CD8-positive, alpha-beta memory T cell (primary cell): ENCODE data around the gene RMND5A. TPM values are rescaled to one million over a fixed set of nuclear protein-coding genes. Genes with fewer than 3 reads are reported as not detected.

Experiments used
- CTCF ChIA-PET: fragments of 350-600 bp; sonication (Branson Sonifier 250); formaldehyde crosslinking; loops from one replicate; lab custom pipeline; 2021; ENCODE audit warnings: antibody characterized with exemption; lab: Charles Lee
- POLR2A ChIA-PET: fragments of 350-600 bp; sonication (Branson Sonifier 250); formaldehyde crosslinking; loops from one replicate; lab custom pipeline; 2021; ENCODE audit warnings: antibody characterized with exemption; lab: Charles Lee
- DNase-seq, 5 donors: peaks; one replicate each; pipeline versions ENCODE4 v3.0.0 to v3.0.0-alpha.2; 2020 to 2022; ENCODE audit warnings: mixed read lengths in 1 of 5
- H3K27ac ChIP-seq: one replicate; pipeline ENCODE4 v1.7.0; 2013; ENCODE audit warnings: low read depth, mild to moderate bottlenecking, low read length, moderate library complexity
- H3K27me3 ChIP-seq: 2 replicates; pipeline ENCODE4 v1.7.0; 2013; ENCODE audit warnings: low read length, mild to moderate bottlenecking; ENCODE audit not compliant: insufficient read depth, poor library complexity, severe bottlenecking
- H3K36me3 ChIP-seq: 2 replicates; pipeline ENCODE4 v1.7.0; 2013; ENCODE audit warnings: mild to moderate bottlenecking, low read length, moderate library complexity; ENCODE audit not compliant: insufficient read depth
- H3K4me1 ChIP-seq: 2 replicates; pipeline ENCODE4 v1.7.0; 2013; ENCODE audit warnings: mild to moderate bottlenecking, low read length, moderate library complexity; ENCODE audit not compliant: insufficient read depth
- H3K4me3 ChIP-seq: 2 replicates; pipeline ENCODE4 v1.7.0; 2013; ENCODE audit warnings: mild to moderate bottlenecking, low read length
- H3K9me3 ChIP-seq: 2 replicates; pipeline ENCODE4 v1.7.0; 2013; ENCODE audit warnings: mild to moderate bottlenecking, low read length
- H3K27ac Mint-ChIP-seq, 8 donors: one replicate each; pipeline ENCODE4 v1.8.0; 2020 to 2021; ENCODE audit warnings: mixed read lengths in 8 of 8, mild to moderate bottlenecking in 6 of 8, inconsistent platforms in 3 of 8, moderate library complexity in 3 of 8
- H3K27me3 Mint-ChIP-seq, 2 donors: one replicate each; pipeline ENCODE4 v1.8.0; 2020 to 2021; ENCODE audit warnings: mixed read lengths in 2 of 2, mild to moderate bottlenecking in 1 of 2, moderate library complexity in 1 of 2
- H3K36me3 Mint-ChIP-seq, 3 donors: one replicate each; pipeline ENCODE4 v1.8.0; 2020 to 2021; ENCODE audit warnings: mixed read lengths in 3 of 3, inconsistent platforms in 1 of 3, mild to moderate bottlenecking in 1 of 3
- H3K4me1 Mint-ChIP-seq, 3 donors: one replicate each; pipeline ENCODE4 v1.8.0; 2020 to 2021; ENCODE audit warnings: mixed read lengths in 3 of 3, inconsistent platforms in 1 of 3, mild to moderate bottlenecking in 1 of 3
- H3K4me3 Mint-ChIP-seq, 7 donors: one replicate each; pipeline ENCODE4 v1.8.0; 2020 to 2021; ENCODE audit warnings: mixed read lengths in 7 of 7, mild to moderate bottlenecking in 6 of 7, moderate library complexity in 4 of 7, inconsistent platforms in 2 of 7
- H3K9me3 Mint-ChIP-seq, 5 donors: one replicate each; pipeline ENCODE4 v1.8.0; 2020 to 2022; ENCODE audit warnings: mixed read lengths in 5 of 5, mild to moderate bottlenecking in 3 of 5, moderate library complexity in 2 of 5, inconsistent platforms in 1 of 5
- polyA plus RNA-seq: library from polyadenylated mRNA; unstranded; fragments of 300-500 nt; fragmentation: Illumina TruSeq; gene quantifications from one replicate; pipeline ENCODE4 v1.2.3, GENCODE V29; 2021
- total RNA-seq, 2 experiments: library from RNA; stranded (reverse); gene quantifications; one replicate each; pipeline ENCODE4 v1.2.3, GENCODE V29; 2021

Gene RMND5A
- total and polyA plus RNA-seq, 3 experiments from 2014 or later: 20.7 to 63.5 (median 57.7) TPM

DNA sequence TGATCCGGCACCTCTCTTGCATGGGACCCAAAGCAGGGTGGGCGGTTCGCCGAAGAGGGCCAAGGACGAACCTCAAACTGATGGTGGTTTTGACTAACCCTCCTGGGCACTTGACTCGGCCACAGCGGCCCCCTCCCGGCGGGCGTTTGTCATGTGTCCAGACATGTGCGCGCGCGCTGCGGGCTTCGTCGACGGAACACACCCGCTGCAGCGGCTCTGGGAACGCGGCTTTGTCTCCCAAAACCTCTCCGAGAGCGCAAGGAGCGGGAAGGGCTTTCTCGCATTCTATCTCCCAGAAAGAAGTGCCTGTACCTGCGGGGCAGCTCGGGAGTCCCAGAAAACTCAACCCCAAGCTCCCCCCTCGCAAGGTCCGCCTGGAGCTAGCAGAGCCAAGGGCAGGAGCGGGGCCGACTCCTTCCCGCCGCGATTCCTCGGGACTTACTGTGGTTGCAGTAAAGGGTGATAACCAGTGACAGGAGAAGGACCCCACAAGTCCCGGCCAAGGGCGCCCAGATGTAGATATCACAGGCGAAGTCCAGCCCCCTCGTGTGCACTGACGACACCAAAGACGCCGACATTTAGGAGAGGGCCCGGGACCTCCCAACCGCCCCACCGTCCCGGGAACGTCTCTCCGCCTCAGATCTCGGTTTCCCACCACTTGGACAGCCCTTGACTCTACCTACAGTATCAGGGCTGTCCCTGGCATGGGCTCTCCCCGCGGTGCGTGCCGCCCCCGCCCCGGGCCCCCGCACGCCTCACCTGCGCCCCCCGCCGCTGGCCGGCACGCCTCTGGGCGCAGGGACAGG, 69.0 kb downstream of the RMND5A start:
- H3K4me3 ChIP-seq: peak overlapping the region; percentile 71
- DNase-seq: peak in 4 of 5 donors; percentile 38 to 61 (median 46)
- ChIA-PET POLR2A (interaction anchor here (1.0 to 8.5 kb wide), 2 partner anchors 18 to 40 kb away, joined by 4 to 139 read pairs; no protein-coding TSS in a partner anchor), CTCF (interaction anchor here (8.5 kb wide), 1 partner anchor 18 kb away, joined by 124 read pairs; no protein-coding TSS in a partner anchor)
- H3K4me3 Mint-ChIP-seq: peak overlapping the region; percentile 94 to 98 (median 95)
- peaks cover 23 to 69% (median 27%) of the 10 kb centered on the region in 3 donors for H3K36me3 Mint-ChIP-seq
- H3K27ac ChIP-seq: peak overlapping the region; percentile 95
- peak overlapping the region; percentile 94 to 100 (median 100) for H3K27ac Mint-ChIP-seq
- peaks cover 75 to 80% (median 77%) of the 10 kb centered on the region in 3 donors for H3K4me1 Mint-ChIP-seq
- H3K9me3 Mint-ChIP-seq: peaks cover 0 to 4% (median 0%) of the 10 kb centered on the region in 5 donors
- H3K36me3 ChIP-seq: peaks cover 12% of the 10 kb centered on the region
- peaks cover 3% of the 10 kb centered on the region for H3K27me3 ChIP-seq
- peaks cover 0 to 13% of the 10 kb centered on the region in 2 donors for H3K27me3 Mint-ChIP-seq
- H3K9me3 ChIP-seq: no peaks in the 10 kb centered on the region
- peaks cover 67% of the 10 kb centered on the region for H3K4me1 ChIP-seq

DNA sequence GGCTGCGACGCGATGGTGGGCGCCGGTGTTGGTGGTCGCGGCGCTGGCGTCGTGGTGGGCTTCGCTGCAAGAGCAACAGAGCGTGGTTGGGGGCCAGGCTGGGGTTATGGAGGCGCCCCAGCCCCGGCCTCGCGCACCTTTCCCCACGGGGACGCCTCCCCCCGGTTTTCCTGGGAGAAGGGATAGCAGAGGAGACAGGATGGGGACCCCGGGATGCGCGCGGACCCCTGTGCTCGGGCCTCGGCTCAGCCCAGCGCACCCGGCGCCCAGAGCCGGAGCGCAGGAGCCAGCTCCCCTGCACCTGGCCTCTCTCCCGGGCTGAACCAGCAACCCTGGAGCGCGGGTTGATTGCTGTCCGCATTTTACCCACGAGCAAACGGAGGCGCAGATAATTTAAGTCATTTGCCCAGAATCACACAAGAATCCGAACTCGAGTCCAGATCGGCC, 69.6 kb downstream of the RMND5A start:
- Histone ChIP-seq H3K4me1 (peaks cover 67% of the 10 kb centered on the region), H3K36me3 (peaks cover 5% of the 10 kb centered on the region), H3K27ac (peak overlapping the region; percentile 95), H3K27me3 (peaks cover 3% of the 10 kb centered on the region), H3K9me3 (no peaks in the 10 kb centered on the region), H3K4me3 (peak overlapping the region; percentile 71)
- Mint-ChIP-seq H3K36me3 (peaks cover 22 to 63% (median 23%) of the 10 kb centered on the region in 3 donors), H3K27me3 (peaks cover 0 to 11% of the 10 kb centered on the region in 2 donors), H3K9me3 (peaks cover 0 to 4% (median 0%) of the 10 kb centered on the region in 5 donors), H3K4me1 (peaks cover 75 to 80% (median 77%) of the 10 kb centered on the region in 3 donors), H3K4me3 (peak overlapping the region; percentile 89 to 98 (median 95)), H3K27ac (peak overlapping the region; percentile 98 to 100 (median 100))
- ChIA-PET POLR2A (interaction anchor here (1.0 to 8.5 kb wide), 3 partner anchors 18 to 40 kb away, joined by 4 to 139 read pairs (median 31); no protein-coding TSS in a partner anchor), CTCF (interaction anchor here (2.0 to 8.5 kb wide), 2 partner anchors 17 to 36 kb away, joined by 8 to 124 read pairs; no protein-coding TSS in a partner anchor)
- DNase-seq: no peak

DNA sequence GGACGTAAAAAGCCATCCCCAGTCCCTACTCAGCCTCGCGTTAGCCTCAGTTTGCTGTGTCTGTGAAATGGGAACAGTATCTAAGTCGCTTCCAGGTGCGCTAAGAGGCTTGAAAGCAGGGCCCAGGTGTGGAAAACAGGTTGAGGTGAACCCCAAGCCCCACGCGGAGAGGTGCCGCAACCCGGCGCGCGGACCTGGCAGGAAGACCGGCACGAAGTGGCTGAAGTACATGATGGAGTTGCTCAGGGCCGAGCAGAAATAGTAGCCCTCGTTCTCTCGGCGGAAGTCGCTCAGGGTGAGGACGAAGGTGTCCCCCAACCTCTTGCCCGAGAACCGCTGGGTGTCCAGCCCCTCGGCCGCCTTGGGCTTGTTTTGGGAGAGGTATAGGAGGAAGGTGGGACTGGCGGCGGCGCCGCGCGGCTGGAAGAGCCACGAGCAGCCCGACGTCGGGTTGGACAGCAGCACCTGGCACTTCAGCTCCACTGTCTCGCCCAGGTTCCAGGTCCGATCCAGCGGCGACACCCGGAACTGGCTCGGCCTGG, 70.1 kb downstream of the RMND5A start:
- H3K27ac Mint-ChIP-seq: peak overlapping the region; percentile 98 to 100 (median 100)
- H3K27me3 ChIP-seq: peaks cover 3% of the 10 kb centered on the region
- peaks cover 0 to 7% (median 3%) of the 10 kb centered on the region in 5 donors for H3K9me3 Mint-ChIP-seq
- H3K27me3 Mint-ChIP-seq: peaks cover 0 to 11% of the 10 kb centered on the region in 2 donors
- no peaks in the 10 kb centered on the region for H3K9me3 ChIP-seq
- POLR2A ChIA-PET: interaction anchor here (1.0 to 8.5 kb wide), 4 partner anchors 17 to 39 kb away, joined by 3 to 139 read pairs (median 18); no protein-coding TSS in a partner anchor
- DNase-seq: peak in 3 of 5 donors; percentile 37 to 56 (median 55)
- CTCF ChIA-PET: interaction anchor here (2.0 to 8.5 kb wide), 2 partner anchors 17 to 35 kb away, joined by 8 to 124 read pairs; no protein-coding TSS in a partner anchor
- H3K27ac ChIP-seq: peak overlapping the region; percentile 95
- H3K4me3 ChIP-seq: peak overlapping the region; percentile 71
- peaks cover 67% of the 10 kb centered on the region for H3K4me1 ChIP-seq
- H3K4me3 Mint-ChIP-seq: peak overlapping the region; percentile 89 to 98 (median 95)
- peaks cover 24 to 60% (median 26%) of the 10 kb centered on the region in 3 donors for H3K36me3 Mint-ChIP-seq
- peaks cover 3% of the 10 kb centered on the region for H3K36me3 ChIP-seq
- peaks cover 75 to 80% (median 77%) of the 10 kb centered on the region in 3 donors for H3K4me1 Mint-ChIP-seq

DNA sequence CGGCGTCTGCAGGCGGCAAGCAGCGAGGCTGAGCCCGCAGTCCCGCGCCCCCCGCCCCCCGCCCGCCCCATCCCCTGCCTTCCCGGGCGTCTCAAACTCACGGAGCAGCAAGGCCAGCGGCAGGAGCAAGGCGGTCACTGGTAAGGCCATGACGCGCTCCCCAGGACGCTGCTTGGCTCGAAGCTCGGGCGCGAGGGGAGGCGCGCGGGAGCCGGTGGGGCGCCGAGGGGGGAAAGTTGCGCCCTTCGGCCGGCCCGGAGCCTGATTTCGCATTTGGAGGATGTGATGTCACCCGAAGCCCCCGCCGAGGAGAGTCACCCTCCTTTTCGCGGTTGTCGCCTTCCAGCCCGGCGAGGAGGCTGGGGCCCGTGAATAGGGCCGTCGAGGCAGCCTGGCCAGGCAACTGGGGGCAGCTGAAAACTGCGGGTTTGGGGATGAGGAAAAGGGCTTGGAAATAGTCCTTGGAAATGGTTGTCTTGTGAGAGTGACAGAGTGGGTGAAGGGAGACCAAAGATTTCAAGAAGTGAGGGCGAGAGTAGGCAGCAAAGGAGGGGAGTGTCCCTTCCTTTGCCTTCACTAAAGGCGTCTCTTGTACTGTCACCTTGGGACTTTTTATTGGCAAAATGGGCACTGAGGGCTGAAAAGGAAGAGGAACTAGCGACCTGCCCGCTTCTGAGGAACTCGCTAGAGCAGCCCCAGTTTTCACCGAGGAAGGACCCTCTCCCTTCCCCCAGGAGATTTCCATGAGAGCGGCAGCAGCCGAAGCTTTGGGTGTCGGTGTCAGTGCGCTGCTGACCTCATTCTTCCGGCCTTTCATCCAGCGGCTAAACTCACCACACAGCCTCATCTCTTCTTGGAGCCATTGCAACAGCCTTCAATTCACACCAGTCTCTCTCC, 70.8 kb downstream of the RMND5A start, which contains the start of gene CD8A:
TSS of gene CD8A (minus strand) at position 238 of the 897 bp plus-strand sequence. CDS start at position 150, 88 bp downstream.
- H3K27ac Mint-ChIP-seq: peak within 1 kb of the TSS; percentile 98 to 100 (median 100)
- DNase-seq: peak; percentile 78 to 92 (median 85)
- Histone ChIP-seq H3K4me1 (peaks cover 64% of the 10 kb centered on the region), H3K27ac (peak within 1 kb of the TSS; percentile 95), H3K9me3 (no peaks in the 10 kb centered on the region), H3K27me3 (peaks cover 3% of the 10 kb centered on the region), H3K36me3 (peaks cover 3% of the 10 kb centered on the region), H3K4me3 (peak within 1 kb of the TSS; percentile 71)
- ChIA-PET POLR2A (interaction anchor here (0.7 to 8.5 kb wide), 6 partner anchors 14 to 35 kb away, joined by 3 to 139 read pairs (median 4); no protein-coding TSS in a partner anchor), CTCF (interaction anchor here (0.8 to 8.5 kb wide), 7 partner anchors 8 to 35 kb away, joined by 3 to 124 read pairs (median 4); no protein-coding TSS in a partner anchor)
- H3K36me3 Mint-ChIP-seq: peaks cover 23 to 60% (median 26%) of the 10 kb centered on the region in 3 donors
- H3K4me1 Mint-ChIP-seq: peaks cover 75 to 80% (median 77%) of the 10 kb centered on the region in 3 donors
- peaks cover 5 to 14% (median 10%) of the 10 kb centered on the region in 5 donors for H3K9me3 Mint-ChIP-seq
- H3K27me3 Mint-ChIP-seq: peaks cover 0 to 11% of the 10 kb centered on the region in 2 donors
- H3K4me3 Mint-ChIP-seq: peak within 1 kb of the TSS; percentile 89 to 98 (median 95)

DNA sequence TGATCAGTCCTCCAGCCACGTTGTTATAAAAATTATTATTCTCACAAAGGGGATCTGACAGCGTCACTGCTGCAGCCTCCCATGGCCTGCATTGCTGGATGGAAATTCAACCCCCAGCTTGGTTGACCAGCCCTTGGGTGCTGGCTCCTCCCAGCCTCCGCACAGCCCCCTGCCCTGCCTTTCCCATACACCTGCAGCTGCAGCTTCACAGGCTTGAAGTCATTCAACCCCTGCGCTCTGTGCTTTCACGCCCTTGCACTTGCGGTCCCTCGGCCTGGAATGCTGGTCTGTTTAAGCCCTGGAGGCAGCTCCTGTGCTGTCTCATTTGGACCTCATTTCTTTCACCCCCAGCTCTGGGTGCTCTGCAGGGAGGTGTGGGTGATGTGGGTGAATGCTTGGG, 71.5 kb downstream of the RMND5A start:
- ChIA-PET CTCF (interaction anchor here (0.8 to 8.5 kb wide), 7 partner anchors 8 to 34 kb away, joined by 3 to 124 read pairs (median 4); no protein-coding TSS in a partner anchor), POLR2A (interaction anchor here (1.0 to 8.5 kb wide), 5 partner anchors 16 to 35 kb away, joined by 3 to 139 read pairs (median 4); no protein-coding TSS in a partner anchor)
- H3K4me3 ChIP-seq: peak overlapping the region; percentile 44
- peak in 2 of 5 donors; percentile 14 to 60 for DNase-seq
- peaks cover 73 to 79% (median 73%) of the 10 kb centered on the region in 3 donors for H3K4me1 Mint-ChIP-seq
- peaks cover 25 to 60% (median 33%) of the 10 kb centered on the region in 3 donors for H3K36me3 Mint-ChIP-seq
- H3K27ac Mint-ChIP-seq: peak overlapping the region; percentile 98 to 100 (median 100)
- peaks cover 11 to 21% (median 16%) of the 10 kb centered on the region in 5 donors for H3K9me3 Mint-ChIP-seq
- peaks cover 3% of the 10 kb centered on the region for H3K36me3 ChIP-seq
- H3K4me3 Mint-ChIP-seq: peak overlapping the region; percentile 89 to 98 (median 95)
- H3K27ac ChIP-seq: peak overlapping the region; percentile 95
- peaks cover 3% of the 10 kb centered on the region for H3K9me3 ChIP-seq
- peaks cover 0 to 8% of the 10 kb centered on the region in 2 donors for H3K27me3 Mint-ChIP-seq
- H3K27me3 ChIP-seq: peaks cover 3% of the 10 kb centered on the region
- H3K4me1 ChIP-seq: peaks cover 63% of the 10 kb centered on the region

DNA sequence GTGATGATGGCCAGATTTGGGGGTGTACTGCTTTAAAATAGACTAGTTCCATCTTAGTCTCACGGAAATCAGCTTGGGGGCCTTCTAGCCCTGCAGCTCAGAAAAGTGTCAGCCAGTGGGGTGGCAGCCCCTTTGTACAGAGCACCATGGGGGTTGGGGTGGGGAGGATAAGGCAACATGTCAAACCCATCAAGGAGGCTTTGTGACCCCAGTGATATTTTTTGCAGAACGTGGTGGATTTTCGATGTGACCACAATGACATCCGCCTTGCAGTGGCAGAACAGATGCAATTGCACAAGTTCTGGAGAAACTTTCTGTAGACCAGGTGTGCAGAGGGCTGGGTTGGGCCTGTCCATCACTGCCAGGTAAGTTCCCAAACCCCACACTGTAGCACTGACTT, 73.7 kb downstream of the RMND5A start:
- Mint-ChIP-seq H3K4me3 (peak overlapping the region; percentile 79 to 96 (median 82)), H3K9me3 (peaks cover 23 to 36% (median 32%) of the 10 kb centered on the region in 5 donors), H3K36me3 (peaks cover 23 to 56% (median 36%) of the 10 kb centered on the region in 3 donors), H3K27me3 (no peaks in the 10 kb centered on the region), H3K27ac (peak overlapping the region; percentile 91 to 100 (median 100)), H3K4me1 (peaks cover 53 to 67% (median 58%) of the 10 kb centered on the region in 3 donors)
- H3K9me3 ChIP-seq: peaks cover 13% of the 10 kb centered on the region
- H3K36me3 ChIP-seq: peaks cover 3% of the 10 kb centered on the region
- peaks cover 3% of the 10 kb centered on the region for H3K27me3 ChIP-seq
- CTCF ChIA-PET: interaction anchor here (1.1 to 8.5 kb wide), 4 partner anchors 8 to 36 kb away, joined by 3 to 124 read pairs (median 10); no protein-coding TSS in a partner anchor
- peaks cover 49% of the 10 kb centered on the region for H3K4me1 ChIP-seq
- peak overlapping the region; percentile 33 for H3K4me3 ChIP-seq
- H3K27ac ChIP-seq: peak overlapping the region; percentile 38
- POLR2A ChIA-PET: interaction anchor here (1.4 to 8.5 kb wide), 3 partner anchors 10 to 32 kb away, joined by 3 to 139 read pairs (median 11); no protein-coding TSS in a partner anchor
- peak in 4 of 5 donors; percentile 33 to 86 (median 81) for DNase-seq
